HPDE6-E6E7 (cell line): Measurements from ENCODE around the gene MYO3B.

Source experiments
- DNase-seq: peaks from one replicate; pipeline ENCODE4 v3.0.0; 2011; ENCODE audit warnings: missing footprints; ENCODE audit errors: extremely low spot score

MYO3B gene

DNA sequence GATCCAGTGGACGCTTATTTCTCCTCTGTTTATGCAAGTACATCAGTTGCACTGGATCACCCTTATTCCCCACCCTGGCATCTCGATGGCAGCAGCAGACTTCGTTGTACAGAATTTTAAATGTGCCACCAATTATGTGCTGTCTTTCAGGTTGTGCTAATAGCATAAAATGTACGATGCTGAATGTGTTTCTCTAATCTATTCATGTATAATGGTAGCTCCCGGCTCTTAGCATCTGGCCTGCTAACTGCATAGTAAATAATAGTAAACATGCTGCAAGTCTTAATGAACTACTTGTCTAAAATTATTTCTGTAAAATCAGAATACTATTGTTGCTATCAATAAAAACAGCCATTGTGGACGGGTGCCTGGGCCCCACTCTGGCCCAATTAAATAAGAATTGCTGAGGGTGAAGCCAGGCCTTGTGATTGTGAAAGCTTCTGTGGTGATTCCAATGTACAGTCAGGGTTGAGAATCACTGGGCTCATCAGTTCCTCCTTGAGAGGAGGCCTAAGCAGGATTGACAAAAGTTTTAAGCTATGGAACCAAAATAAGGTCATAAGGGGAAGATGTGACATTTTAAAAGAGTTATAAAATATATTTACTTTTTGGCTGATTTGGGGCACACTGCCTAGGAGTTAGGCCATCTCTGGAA lies 14.4 kb upstream of the MYO3B start:
- no peak for DNase-seq

DNA sequence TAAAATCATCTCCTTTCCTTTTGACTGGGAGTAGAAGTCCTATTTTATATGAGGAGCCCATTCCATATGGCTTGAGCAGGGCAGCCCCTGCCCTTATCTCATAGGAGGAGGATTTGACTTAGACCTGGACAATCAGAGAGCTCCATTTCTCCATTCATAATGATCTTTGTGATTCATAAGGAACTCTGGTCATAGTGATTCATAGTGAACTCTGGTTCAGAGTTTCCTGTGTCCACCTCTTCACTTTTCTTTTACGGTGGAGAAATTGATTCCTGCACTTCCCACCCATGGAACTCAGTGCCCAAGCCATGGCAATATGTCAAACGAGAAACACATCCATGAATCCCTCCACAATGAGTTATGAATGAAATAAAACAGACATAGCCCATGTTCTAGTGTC lies 12.8 kb upstream of the MYO3B start:
- DNase-seq, result no peak

DNA sequence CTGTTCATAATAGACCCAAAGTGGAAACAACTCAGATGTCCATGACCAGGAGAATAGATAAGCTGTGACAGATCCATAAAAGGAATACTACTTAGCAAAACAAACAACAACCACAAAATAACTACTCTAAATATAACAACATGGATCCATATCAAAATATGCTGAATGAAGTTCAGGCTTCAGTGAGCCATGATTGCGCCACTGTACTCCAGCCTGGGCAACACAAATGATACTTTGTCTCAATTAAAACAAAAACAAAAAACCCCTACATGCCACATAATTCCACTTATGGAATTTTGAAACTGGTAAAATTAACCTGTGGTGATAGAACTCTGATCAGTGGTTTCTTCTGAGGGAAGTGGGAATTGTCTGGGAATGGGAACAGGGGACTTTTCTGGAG lies 11.2 kb upstream of the MYO3B start:
- no peak for DNase-seq

DNA sequence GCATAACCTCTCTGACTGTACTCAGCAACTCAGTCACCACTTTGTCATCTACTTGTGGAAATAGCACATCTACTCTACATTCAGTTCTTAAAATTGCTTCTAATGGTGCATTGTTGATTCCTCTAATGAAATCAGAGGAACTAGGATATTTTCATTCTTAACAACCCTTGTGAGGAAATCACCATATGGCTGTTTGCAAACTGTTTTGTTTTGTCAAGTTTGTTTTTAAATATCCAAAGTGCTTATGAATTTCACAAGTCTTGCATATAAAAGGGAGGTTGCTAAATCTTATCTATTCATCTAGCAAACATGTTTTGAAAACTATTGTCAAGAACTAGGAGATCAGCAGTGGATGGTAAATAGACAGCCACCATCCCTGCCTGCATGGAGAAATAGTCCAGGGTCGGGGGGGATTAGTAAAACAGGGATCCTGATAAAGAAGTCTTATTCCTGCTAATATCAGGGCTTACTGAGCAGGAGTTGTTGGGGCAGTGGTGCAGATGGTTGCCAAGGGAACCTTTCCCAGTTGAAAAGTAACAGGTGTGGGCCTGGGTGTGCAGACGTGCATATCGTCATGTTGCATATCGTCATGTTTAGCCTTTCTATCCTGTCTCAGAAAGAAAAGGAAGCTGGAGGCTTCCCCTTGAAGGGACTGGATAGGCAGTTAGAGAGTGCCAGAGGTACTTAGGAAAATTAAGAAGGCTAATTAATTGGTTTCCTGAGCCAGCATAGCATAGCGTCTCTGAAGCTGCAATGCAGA lies 7.5 kb upstream of the MYO3B start:
- DNase-seq, result no peak

DNA sequence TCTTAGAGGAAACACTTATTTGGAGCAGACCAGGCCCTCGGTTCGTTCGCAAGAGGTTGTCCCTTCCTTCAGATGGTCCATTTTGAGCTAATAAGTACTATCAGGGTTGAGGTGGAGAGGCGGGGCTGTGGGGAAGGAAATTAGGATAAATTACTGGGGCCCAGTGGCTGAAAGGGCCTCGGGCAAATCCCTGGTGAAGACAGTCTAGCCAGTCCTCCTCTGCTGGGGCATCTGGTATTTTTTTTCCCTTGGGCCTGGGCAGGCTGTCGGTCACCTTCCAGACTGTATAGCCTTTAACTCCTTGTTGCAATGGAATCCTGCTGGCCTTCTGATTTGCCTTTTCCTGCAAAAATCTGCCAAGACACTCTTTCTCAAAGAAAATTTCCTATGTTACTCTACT lies 1.7 kb upstream of the MYO3B start:
- DNase-seq, result no peak

DNA sequence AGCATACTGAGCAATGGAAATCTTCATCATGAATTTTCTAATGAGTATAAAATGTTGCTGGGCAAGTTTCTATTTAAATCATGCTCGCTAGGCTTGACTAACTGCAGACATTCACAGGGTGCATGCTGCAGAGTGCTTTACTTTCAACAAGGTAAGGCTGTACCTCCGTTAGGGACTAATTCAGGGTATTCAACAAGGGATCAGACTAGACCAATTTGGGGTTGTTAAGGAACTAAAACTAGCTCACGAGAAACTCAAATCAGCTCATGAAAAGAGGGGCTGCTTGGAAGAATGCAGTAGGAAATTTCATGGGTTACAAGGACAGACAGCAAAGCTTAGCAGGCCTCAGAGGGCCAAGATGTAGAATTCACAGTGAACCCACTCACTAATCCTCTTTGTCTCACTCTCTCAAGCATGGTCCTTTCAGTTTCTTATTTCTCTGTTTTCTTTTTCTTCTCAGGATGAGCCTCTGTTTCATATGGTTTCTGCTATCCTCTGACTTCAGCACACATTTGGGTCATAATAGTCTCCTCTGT lies 2.2 kb downstream of the MYO3B start:
- no peak for DNase-seq

DNA sequence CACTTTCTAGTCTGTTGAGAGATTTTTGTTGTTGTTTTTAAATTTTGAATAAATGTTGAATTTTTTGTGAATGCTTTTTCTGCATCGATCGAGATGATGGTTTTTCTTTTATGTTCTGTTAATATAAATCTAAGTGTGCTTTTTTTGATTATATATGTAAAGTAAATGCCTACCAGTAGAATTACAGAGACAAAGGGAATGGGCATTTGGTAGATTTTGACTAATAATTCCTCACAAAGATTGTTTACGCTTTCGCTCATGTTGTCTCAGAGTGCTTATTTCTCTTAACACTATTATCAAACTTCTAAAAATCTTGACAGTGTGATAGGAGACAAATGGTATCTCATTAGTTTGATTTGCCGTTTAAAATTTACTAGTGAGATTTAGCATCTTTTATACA lies 3.7 kb downstream of the MYO3B start:
- no peak for DNase-seq

DNA sequence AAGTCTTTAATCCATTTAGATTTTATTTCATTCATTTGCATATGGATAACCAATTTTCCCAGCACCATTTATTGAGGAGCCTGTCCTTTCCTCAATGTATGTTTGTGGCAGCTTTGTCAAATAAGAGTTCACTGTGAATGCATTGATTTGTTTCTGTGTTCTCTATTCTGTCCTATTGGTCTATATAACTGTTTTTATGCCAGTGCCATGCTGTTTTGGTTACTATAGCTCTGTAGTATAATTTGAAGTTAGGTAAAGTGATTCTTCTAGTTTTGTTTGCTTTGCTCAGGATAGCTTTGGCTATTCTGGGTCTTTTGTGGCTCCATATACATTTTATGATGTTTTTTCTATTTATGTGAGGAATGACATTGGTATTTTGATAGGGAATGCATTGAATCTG lies 7.4 kb downstream of the MYO3B start:
- no peak for DNase-seq

DNA sequence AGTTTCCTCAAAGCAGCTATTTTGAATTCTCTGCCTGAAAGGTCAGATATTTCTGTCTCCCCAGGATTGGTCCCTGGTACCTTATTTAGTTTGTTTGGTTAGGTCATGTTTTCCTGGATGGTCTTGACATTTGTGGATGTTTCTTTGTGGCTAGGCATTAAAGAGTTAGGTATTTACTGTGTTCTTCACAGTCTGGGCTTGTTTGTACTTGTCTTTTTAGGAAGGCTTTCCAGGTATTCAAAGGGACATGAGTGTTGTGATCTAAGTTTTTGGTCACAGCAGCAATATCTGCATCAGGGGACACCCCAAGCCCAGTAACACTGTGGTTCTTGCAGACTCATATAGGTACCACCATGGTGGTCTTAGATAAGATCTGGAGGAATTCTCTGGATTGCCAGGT lies 11.8 kb downstream of the MYO3B start:
- DNase-seq, result no peak

DNA sequence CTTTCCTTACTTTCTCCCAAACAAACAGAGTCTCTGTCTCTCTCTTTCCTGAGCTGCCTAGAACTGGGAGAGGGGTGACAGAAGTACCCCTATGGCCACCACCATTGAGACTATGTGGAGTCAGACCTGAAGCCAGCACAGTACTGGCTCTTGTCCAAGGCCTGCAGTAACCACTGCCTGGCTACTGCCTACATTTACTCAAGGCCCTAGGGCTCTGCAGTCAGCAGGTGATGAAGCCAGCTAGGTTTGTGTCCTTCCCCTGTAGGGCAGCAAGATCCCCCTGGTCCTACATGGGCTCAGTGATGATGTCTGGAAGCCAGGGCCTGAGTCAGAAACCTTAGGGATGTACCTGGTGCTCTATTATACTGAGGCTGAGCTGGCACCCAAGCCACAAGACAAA lies 12.2 kb downstream of the MYO3B start:
- no peak for DNase-seq

DNA sequence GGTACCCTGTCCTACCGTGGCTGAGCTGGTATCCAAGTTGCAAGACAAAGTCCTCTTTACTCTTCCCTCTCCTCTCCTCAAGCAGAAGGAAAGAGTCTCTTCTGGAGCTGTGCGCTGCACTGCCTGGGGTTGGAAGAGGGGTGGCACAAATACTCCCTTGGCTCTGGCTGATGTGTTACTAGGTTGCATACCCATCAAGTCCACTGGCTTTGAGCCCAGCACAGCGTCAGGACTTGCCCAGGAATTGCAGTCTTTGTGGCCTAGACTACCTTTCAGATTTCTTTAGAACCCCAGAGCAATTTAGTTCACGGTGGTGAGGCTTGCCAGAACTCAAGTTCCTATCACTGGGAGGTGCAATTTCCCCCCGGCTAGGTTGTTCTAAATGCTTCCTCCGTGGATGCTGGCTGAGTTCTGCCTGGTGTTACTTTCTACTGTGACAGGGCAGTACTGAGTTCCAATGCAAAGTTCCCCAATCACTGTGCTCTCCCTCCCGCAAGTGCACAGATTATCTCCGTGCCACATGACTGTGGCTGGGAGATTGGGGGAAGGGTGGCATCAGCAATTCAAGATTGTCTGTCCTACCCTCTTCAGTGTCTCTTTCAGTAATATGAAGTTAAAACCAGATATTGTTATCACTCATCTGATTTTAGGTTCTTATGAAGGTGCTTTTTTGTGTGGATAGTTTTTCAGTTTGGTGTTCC lies 13.4 kb downstream of the MYO3B start:
- no peak for DNase-seq

DNA sequence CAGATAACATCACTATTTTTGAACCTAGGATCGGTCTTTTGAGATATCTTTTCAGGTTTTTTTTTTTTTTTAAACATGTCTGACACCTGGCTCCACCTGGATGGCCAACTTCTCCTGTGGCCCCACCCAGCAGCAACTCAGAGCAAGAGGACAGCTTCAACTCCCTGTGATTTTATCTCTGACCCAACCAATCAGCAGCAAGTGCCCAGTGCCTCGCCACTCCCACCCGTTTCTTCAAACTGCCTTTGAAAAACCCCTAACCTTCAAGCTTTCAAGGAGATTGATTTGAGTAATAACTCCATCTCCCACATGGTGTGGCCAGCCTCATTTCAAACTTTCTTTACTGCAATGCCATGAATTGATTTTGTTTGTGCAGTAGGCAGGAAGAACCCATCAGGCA lies 19.0 kb downstream of the MYO3B start:
- DNase-seq, result no peak

DNA sequence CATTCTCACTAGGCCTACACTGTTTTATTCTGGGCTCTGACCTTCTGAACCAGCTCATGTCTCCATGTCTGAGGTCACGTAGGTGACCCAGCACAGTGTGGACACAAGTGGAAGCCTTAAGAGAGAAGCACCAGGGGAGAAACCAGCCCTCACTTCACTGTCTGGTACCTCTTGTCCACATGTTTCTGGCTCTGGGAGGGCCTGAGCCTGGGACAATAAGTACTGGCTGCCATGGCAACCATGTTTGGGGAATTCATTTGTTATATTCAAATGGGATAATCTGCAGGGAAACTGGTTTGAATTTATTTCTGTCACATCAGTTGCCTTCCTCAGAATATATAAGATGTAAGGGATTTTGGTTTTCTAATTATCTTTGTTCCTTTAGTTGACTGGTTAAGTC lies 23.3 kb downstream of the MYO3B start:
- DNase-seq, result no peak

DNA sequence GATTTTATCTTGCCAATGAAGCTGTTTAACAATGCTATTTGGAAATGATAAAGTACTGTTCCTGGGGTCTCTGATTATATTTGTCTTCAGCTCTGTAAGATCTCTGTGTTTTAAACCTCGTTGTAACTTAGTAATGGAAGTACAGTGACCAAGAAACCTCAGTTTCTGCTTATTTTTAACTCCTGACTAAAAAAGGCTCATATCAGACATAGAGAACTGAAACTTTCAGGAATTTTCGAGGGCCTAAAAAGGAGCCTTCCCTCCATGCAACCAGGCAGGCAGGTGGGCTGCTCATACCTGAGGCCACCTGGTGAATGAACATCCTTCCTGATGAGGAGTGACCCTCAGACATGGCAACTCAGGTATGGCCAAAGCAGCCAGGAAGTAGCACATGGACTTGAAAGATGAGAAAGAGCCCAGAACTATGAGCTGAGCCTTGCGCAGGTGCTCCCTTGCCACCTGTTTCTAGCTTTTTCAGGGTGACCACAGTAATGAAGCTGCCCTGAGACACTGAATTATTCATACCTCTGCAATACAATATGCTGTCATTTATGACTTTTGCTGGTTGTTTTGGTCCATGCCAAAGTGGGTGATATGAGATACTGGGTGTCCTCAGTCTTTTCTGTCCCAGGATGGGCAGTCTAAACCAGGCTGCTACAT lies 23.9 kb downstream of the MYO3B start:
- DNase-seq, result no peak

DNA sequence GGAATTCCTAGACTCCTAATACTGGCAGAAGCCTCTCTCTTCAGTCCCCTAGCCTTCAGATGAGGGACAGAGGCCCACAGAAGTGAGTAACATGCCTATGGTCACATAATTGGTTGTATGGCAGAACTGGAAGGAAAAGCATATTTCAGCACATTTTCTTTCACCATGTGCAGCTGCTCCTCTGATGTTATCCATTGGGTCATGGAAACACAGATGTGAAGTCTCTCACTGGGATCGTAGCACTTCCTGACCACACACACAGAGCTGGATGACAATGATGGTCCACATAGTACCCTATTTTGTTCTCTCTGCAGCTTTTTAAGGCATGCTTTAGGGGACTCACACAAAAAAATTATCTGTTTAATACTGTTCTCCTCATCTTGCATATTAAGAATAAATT lies 24.5 kb downstream of the MYO3B start:
- no peak for DNase-seq

DNA sequence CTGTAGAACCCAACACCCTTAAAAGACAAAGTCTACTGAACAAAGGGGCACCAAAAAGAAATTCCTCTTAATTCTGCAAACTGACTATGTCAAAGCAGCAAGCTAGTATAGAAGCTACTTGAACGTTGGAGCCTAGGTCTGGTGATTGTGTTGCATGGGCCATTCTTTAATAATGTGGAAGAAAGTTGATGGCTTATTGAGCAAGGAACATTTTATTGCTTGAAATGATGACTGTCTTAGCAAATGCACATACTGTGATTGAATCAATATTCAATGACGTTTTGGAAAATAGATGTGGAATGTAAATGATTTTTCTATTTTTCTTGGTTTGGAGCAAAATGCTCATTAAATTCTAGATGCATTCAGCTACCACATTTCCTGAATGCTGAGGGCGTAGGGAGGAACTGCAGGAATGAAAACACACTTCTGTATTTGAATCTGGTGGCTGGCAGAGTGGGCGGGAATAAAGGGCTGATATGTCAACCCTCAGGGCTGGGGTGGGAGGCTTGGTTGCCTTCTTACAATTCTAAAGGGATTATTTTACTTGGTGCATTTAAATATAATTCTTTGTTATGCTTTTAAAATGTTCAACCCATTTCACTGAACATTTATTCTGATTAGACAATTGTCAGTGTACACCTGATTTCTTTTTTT lies 26.5 kb downstream of the MYO3B start:
- no peak for DNase-seq

DNA sequence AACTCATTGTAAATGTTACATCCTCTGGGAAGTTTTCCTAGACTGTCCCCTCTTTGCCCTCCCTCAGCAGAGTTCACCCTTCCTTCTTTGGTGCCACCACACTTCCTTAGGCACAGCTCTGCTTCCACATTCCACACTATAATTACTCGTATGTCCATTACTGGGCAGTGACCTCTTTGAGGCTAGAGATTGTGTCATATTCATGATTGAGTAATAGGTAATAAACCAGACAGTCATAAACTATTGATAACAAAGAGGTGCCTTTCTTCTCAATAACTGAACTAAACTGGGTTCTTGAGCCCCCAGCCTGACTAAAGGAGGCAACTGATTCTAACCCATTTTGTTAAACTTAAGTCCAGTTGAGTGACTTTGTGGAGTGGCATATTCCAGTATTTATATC lies 28.3 kb downstream of the MYO3B start:
- DNase-seq, result no peak

DNA sequence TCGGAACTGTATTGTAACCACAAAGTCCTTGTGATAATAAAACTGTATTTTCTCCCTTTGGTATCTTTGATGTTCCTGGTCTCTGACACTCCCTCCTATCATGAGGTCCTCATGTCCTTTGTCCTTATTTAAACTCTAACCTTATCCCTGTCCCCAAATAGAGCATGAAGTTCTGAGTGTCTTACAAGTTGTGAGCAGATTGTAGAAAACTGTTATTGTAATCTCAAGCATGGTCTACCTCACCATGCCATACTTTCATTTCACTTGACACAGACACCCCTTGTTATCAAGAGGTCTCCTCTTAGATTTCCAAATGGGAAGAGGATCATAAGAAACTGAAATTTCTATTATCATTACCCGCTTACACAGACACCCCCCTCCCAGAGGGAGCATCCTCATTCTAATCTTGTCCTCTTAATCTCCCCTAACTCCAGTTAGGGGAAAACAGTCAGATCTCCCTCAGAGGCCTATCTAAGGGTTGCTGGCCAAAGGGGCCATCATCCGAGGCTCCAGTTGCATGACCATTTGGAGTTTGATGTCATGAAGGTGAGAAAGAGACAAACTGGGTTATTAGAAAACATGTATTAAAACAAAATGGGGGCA lies 29.0 kb downstream of the MYO3B start:
- DNase-seq, result no peak

DNA sequence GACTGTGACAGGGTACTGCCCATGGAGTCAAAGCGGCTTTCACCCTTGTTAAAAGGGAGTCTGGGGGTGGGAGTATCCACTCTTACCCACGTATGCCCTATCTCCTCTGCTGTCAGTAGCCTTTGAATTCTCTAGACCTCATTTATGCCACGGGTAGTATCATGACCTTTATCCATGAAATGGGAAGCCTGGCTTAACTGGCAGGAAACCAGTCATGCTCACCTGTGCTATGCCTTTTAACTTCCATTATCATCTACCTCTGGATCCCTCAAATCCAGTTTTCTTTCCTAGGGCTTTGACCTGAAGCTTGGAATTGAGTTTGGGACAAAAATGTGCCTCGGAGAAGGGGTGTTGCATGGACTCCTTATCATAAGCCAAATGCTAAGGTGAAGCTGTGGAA lies 30.0 kb downstream of the MYO3B start:
- no peak for DNase-seq

DNA sequence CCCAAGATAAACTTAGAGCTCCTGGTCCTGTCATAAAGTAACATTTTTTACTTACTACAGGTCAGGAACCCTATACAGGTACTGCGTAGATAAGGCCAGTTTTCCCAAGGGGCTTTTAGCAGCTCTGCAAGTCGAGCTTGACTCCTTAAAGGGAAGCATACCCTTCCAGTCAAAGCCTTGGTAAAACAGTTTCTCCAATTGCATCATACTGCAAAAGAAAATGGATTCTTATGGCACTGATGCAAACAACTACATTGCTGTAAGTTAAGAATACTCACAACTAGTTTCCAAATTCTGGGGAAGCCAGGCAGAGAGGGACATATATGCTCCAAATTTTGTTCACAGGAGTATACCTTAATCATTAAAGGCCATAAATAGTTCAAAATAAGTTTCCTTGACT lies 31.0 kb downstream of the MYO3B start:
- DNase-seq, result no peak

DNA sequence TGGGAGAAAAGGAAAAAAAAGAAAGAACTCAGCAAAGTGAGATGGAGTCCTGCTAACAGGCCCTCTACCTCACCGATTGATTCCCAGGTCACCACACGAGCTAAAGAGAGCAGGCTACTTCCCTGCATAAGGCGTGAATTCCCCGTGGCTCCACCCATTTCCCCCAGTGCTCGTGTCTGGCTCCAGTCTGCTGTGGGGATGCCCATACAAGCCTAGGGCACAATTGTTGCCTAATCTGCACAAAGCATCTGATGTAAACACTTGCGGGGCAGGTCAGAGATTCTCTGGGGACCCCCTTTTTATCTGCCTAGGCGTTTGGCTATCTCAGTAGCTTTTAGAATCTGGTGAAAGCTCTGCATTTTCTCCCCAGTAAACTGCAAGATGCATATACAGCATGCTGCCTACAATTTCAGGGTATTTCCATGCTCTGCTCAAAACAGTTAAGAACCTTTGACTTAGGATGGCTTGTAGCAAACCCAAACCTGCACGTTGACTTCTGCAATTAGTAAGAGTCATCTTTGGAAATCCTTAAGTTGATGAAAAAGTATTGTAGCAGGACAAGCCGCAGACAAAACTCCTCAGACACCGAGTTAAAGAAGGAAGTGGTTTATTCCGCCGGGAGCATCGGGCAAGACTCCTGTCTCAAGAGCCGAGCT lies 34.8 kb downstream of the MYO3B start:
- no peak for DNase-seq
